Panc1 (cell line): ENCODE results near the gene EFHB. TPM values are rescaled to one million over a fixed set of nuclear protein-coding genes. Genes with fewer than 3 reads are reported as not detected.

Experiments
- ATAC-seq: fragments of 200-7000 bp; cut with Tn5 transposase; 2 replicates; pipeline ENCODE4 v1.9.1; 2020; ENCODE audit warnings: mild to moderate bottlenecking, moderate library complexity
- BruUV-seq: library from RNA; stranded (reverse); fragments of 400-500 nt; replicated peaks from 2 replicates; lab custom pipeline; 2021; lab: Mats Ljungman, UMichigan
- CTCF ChIA-PET: fragments of 300-600 bp; sonication (Branson Sonifier 250); formaldehyde crosslinking; loops from one replicate; lab custom pipeline; 2022; ENCODE audit warnings: antibody characterized with exemption; lab: Charles Lee
- POLR2A ChIA-PET: fragments of 300-600 bp; sonication (Branson Sonifier 250); formaldehyde crosslinking; loops from one replicate; lab custom pipeline; 2022; ENCODE audit warnings: antibody characterized with exemption; lab: Charles Lee
- DNase-seq: peaks from one replicate; pipeline ENCODE4 v3.0.0-alpha.2; 2010; ENCODE audit warnings: low read depth, low spot score
- H3K27ac ChIP-seq: 2 replicates; pipeline ENCODE4 v1.5.1; 2011; ENCODE audit warnings: mild to moderate bottlenecking, low read length, inconsistent platforms
- H3K27me3 ChIP-seq: fragments of 200-500 bp; sonication (Bioruptor generic); 2 replicates; pipeline ENCODE4 v1.6.0; 2014; ENCODE audit warnings: low read length, inconsistent platforms; ENCODE audit not compliant: control insufficient read depth, insufficient read depth
- H3K36me3 ChIP-seq: fragments of 200-500 bp; sonication (Bioruptor generic); 2 replicates; pipeline ENCODE4 v1.5.1; 2014; ENCODE audit warnings: inconsistent platforms, mild to moderate bottlenecking, low read length, moderate library complexity; ENCODE audit not compliant: control insufficient read depth, insufficient read depth
- H3K4me1 ChIP-seq: 2 replicates; pipeline ENCODE4 v1.5.1; 2011; ENCODE audit warnings: inconsistent platforms, mild to moderate bottlenecking, low read length, moderate library complexity; ENCODE audit not compliant: control insufficient read depth, insufficient read depth
- H3K4me3 ChIP-seq, 2 experiments: 2 replicates each; pipeline ENCODE4 v1.5.1; 2011 to 2012; ENCODE audit warnings: low read depth in 2 of 2, low read length in 2 of 2, mild to moderate bottlenecking in 2 of 2, inconsistent platforms in 1 of 2, moderate library complexity in 1 of 2
- H3K9me3 ChIP-seq: fragments of 200-500 bp; sonication (Bioruptor generic); 2 replicates; pipeline ENCODE4 v1.5.1; 2014; ENCODE audit warnings: low read depth, mild to moderate bottlenecking, inconsistent platforms, low read length, moderate library complexity; ENCODE audit not compliant: control insufficient read depth, insufficient read depth
- CTCF ChIP-seq: fragments of 450-650 bp; IDR thresholded peaks from 2 replicates; pipeline ENCODE4 v1.5.1; 2017; ENCODE audit warnings: mild to moderate bottlenecking
- POLR2AphosphoS5 ChIP-seq: IDR thresholded peaks from 2 replicates; pipeline ENCODE4 v1.6.1; 2012; ENCODE audit warnings: mild to moderate bottlenecking, low read depth, low read length, moderate library complexity
- REST ChIP-seq, 2 experiments: IDR thresholded peaks; 2 replicates each; pipeline ENCODE4 v1.6.1; 2011 to 2012; ENCODE audit warnings: low read depth in 2 of 2, control low read depth in 1 of 2, low read length in 1 of 2, mild to moderate bottlenecking in 1 of 2, moderate library complexity in 1 of 2; ENCODE audit not compliant: insufficient read depth in 1 of 2
- SIN3A ChIP-seq: IDR thresholded peaks from 2 replicates; pipeline ENCODE4 v1.6.1; 2012; ENCODE audit warnings: low read depth, mild to moderate bottlenecking, low read length, moderate library complexity, borderline replicate concordance; ENCODE audit not compliant: insufficient read depth
- TCF7L2 ChIP-seq: IDR thresholded peaks from 2 replicates; pipeline ENCODE4 v1.6.1; 2011; ENCODE audit warnings: mild to moderate bottlenecking, low read depth, low read length, inconsistent platforms
- in situ Hi-C: cut with HindIII; loops from 2 replicates; pipeline ENCODE4 v1.10.0; 2016; ENCODE audit warnings: low sequenced_read_pairs, low pct_unique_long_range_greater_than_20kb
- intact Hi-C: fragments of 100-400 bp; cut with micrococcal nuclease; formaldehyde crosslinking; loops from one replicate; pipeline ENCODE4 v1.10.0; 2022; ENCODE audit not compliant: unreplicated experiment
- total RNA-seq: library from RNA; stranded (reverse); gene quantifications from one replicate; pipeline ENCODE4 v1.2.1, GENCODE V29; 2021; ENCODE audit not compliant: unreplicated experiment

The EFHB gene
- total RNA-seq, 1 experiment from 2014 or later: 0.46 TPM

GRCh38 chr3:19886404-19886803 lies 47.6 kb downstream of the EFHB start:
- H3K36me3 ChIP-seq: no peaks in the 10 kb centered on the region
- H3K27ac ChIP-seq: no peak overlapping the region
- H3K4me3 ChIP-seq: no peak overlapping the region
- DNase-seq (no peak), ATAC-seq (no peak)
- peaks cover 7% of the 10 kb centered on the region; the same call in 1 of the 2 replicates for H3K4me1 ChIP-seq
- in situ Hi-C loops: no loop called here
- intact Hi-C loops: loop anchor here (10.0 kb wide), 1 partner anchor 278 kb away; no protein-coding TSS in a partner anchor
- no peaks in the 10 kb centered on the region for H3K9me3 ChIP-seq
- TF ChIP-seq SIN3A (no peak), POLR2AphosphoS5 (no peak), REST (IDR thresholded peaks at IDR 0.05; ENCODE audit: insufficient read depth in 1 of 2, low read depth in 2 of 2, low read length in 1 of 2) (no peak), CTCF (no peak), TCF7L2 (no peak)
- ChIA-PET CTCF (interaction anchor here (0.7 kb wide), 1 partner anchor 1963 kb away, joined by 6 read pairs; no protein-coding TSS in a partner anchor), POLR2A (no interaction called here)
- no TSS peak for BruUV-seq
- no peaks in the 10 kb centered on the region for H3K27me3 ChIP-seq

GRCh38 chr3:19885468-19885867 lies 48.5 kb downstream of the EFHB start:
- BruUV-seq: no TSS peak
- Histone ChIP-seq H3K4me1 (peaks cover 7% of the 10 kb centered on the region; the same call in 1 of the 2 replicates), H3K4me3 (no peak overlapping the region), H3K27ac (no peak overlapping the region), H3K9me3 (no peaks in the 10 kb centered on the region), H3K27me3 (no peaks in the 10 kb centered on the region), H3K36me3 (no peaks in the 10 kb centered on the region)
- no peak for TF ChIP-seq POLR2AphosphoS5
- TF ChIP-seq CTCF: peak; percentile 64
- TF ChIP-seq TCF7L2: no peak
- ATAC-seq (no peak), DNase-seq (no peak)
- CTCF ChIA-PET: no interaction called here
- intact Hi-C loops (loop anchor here (10.0 kb wide), 1 partner anchor 279 kb away; no protein-coding TSS in a partner anchor), in situ Hi-C loops (no loop called here)
- POLR2A ChIA-PET: no interaction called here
